AG09319 (cell line): ENCODE data around the gene ARHGAP22.

Experiments used
- DNase-seq: peaks from one replicate; pipeline ENCODE4 v3.0.0-alpha.2; 2010; ENCODE audit warnings: low read depth; ENCODE audit errors: extremely low read depth
- CTCF ChIP-seq: IDR thresholded peaks from 2 replicates; pipeline ENCODE4 v1.5.1; 2011; ENCODE audit warnings: low read depth, mild to moderate bottlenecking, inconsistent platforms, low read length, moderate library complexity

The ARHGAP22 gene

GRCh38 chr10:48461623-48462481 lies 143.0 kb downstream of the ARHGAP22 start:
- no peak for DNase-seq

GRCh38 chr10:48460182-48460581 lies 144.7 kb downstream of the ARHGAP22 start:
- no peak for TF ChIP-seq CTCF
- no peak for DNase-seq

More at GRCh38 chr10:48461623-48462481, 143.0 kb downstream of the ARHGAP22 start:
- TF ChIP-seq CTCF = no peak

GRCh38 chr10:48459270-48460150 lies 145.4 kb downstream of the ARHGAP22 start:
- TF ChIP-seq CTCF = no peak
- no peak for DNase-seq

- no peak for TF ChIP-seq CTCF
- no peak for DNase-seq
Observed at GRCh38 chr10:48458662-48459048, 146.2 kb downstream of the ARHGAP22 start.

DNA sequence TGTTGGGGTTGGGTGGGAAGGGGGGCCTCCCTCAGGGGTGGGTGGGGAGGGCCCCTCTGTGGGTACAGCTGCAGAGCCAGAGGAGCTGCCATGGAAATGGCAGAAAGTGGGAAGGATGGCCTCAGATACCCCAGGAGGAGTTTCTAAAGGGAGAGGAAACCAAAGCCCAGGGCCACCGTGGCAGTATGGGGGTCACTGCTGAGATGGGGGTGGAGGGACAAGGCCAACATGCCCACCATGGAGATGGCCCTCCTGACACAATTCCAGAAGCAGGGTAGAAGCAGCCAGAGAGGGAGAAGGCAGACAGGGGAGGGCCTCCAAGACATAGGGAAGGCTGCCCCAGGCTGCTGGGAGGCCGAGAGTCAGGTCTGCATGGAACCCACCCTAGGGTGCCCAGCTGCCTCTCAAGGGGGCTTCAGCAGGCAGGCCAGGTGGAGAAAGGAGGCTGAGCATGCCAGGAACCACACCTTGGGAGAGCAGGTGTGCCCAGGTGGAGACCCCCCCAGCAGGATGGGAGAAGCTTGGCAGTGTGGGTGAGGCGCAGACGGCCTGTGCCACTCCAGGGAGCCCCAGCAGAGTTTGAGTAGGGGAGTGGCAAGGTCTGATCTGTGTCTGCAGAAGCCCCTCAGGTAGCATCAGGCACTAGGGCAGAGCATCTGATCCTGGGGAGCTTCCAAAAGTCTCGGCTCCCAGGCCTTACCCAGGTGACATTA lies 146.8 kb downstream of the ARHGAP22 start:
- TF ChIP-seq CTCF = no peak

GRCh38 chr10:48456808-48457761 lies 147.8 kb downstream of the ARHGAP22 start:
- no peak for DNase-seq
- no peak for TF ChIP-seq CTCF

More for the DNA sequence above, 146.8 kb downstream of the ARHGAP22 start:
- DNase-seq = no peak
